ENCODE results near the gene KRT2. TPM values are rescaled to one million over a fixed set of nuclear protein-coding genes. Genes with fewer than 3 reads are reported as not detected.

Gene KRT2
- total and polyA plus RNA-seq, 10 of the 15 experiments (the other 5 are each of a cell fraction or from before 2014, with no cell fraction given) = 0.08 to 0.12 TPM; not detected in 8

DNA sequence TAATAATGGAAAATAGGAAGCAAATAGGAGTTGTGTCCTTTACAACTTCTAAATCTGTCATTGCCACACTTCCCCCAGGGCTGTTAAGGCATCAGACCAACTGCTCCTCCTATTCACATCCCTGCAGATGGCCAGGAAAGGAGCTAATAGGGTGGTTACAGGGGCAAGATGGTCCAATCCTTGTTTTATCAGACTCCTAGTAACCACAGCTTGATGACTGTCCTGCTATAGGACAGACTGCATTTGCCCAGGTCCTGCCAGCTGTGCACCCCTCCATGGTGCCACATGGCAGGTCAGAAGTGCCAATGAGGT is 10.9 kb upstream of the KRT2 start:
- in situ Hi-C loops (cut with MboI) = no loop called here
- no peak overlapping the region for H3K27ac ChIP-seq (ENCODE audit: control insufficient read depth, insufficient read depth)

More for the DNA sequence above, 10.9 kb upstream of the KRT2 start:
- FAIRE-seq (no peak), ATAC-seq (no peak), DNase-seq (ENCODE audit: low read depth, low spot score) (no peak)
- H3K27me3 ChIP-seq (replicated peaks in 1 of 2; ENCODE audit: control insufficient read depth in 2 of 2, insufficient read depth in 2 of 2, low read length in 1 of 2) = peaks cover 2 to 4% of the 10 kb centered on the region in 2 experiments; a peak in 2 of 4 replicates
- RAD21 ChIA-PET (ENCODE audit: unreplicated experiment) = no interaction called here
- intact Hi-C loops (cut with micrococcal nuclease; ENCODE audit: unreplicated experiment) = no loop called here
- TF ChIP-seq FOXM1 (IDR thresholded peaks at IDR 0.05; ENCODE audit: low read depth, low read length) = no peak
- TF ChIP-seq IKZF2 (IDR thresholded peaks at IDR 0.05) = no peak
- TF ChIP-seq SREBF2 (IDR thresholded peaks at IDR 0.05; ENCODE audit: low read length) = no peak
- no peak for TF ChIP-seq SMC3 (IDR thresholded peaks at IDR 0.05; ENCODE audit: borderline replicate concordance, low read length)
- no peak for TF ChIP-seq KLF5 (IDR thresholded peaks at IDR 0.05; ENCODE audit: partially characterized antibody)
- no peak for TF ChIP-seq TAF1 (IDR thresholded peaks at IDR 0.05; ENCODE audit: borderline replicate concordance, low read depth, low read length)
- no peak for TF ChIP-seq BACH1 (IDR thresholded peaks at IDR 0.05; ENCODE audit: borderline replicate concordance)
- TF ChIP-seq EZH2 (IDR thresholded peaks at IDR 0.05; ENCODE audit: borderline replicate concordance, control insufficient read depth, low read depth, low read length) = no peak
- TF ChIP-seq ETV6 (conservative IDR thresholded peaks at IDR 0.05 in 1 of 2, IDR thresholded peaks at IDR 0.05 in 1 of 2; ENCODE audit: borderline replicate concordance in 1 of 2, low read depth in 1 of 2) = no peak
- TF ChIP-seq, protein P1, sequence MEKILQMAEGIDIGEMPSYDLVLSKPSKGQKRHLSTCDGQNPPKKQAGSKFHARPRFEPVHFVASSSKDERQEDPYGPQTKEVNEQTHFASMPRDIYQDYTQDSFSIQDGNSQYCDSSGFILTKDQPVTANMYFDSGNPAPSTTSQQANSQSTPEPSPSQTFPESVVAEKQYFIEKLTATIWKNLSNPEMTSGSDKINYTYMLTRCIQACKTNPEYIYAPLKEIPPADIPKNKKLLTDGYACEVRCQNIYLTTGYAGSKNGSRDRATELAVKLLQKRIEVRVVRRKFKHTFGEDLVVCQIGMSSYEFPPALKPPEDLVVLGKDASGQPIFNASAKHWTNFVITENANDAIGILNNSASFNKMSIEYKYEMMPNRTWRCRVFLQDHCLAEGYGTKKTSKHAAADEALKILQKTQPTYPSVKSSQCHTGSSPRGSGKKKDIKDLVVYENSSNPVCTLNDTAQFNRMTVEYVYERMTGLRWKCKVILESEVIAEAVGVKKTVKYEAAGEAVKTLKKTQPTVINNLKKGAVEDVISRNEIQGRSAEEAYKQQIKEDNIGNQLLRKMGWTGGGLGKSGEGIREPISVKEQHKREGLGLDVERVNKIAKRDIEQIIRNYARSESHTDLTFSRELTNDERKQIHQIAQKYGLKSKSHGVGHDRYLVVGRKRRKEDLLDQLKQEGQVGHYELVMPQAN (conservative IDR thresholded peaks at IDR 0.05) = no peak
- TF ChIP-seq, protein P2, sequence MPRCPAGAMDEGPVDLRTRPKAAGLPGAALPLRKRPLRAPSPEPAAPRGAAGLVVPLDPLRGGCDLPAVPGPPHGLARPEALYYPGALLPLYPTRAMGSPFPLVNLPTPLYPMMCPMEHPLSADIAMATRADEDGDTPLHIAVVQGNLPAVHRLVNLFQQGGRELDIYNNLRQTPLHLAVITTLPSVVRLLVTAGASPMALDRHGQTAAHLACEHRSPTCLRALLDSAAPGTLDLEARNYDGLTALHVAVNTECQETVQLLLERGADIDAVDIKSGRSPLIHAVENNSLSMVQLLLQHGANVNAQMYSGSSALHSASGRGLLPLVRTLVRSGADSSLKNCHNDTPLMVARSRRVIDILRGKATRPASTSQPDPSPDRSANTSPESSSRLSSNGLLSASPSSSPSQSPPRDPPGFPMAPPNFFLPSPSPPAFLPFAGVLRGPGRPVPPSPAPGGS (IDR thresholded peaks at IDR 0.05; ENCODE audit: borderline replicate concordance, insufficient read depth, low read depth, low read length, poor library complexity, severe bottlenecking) = no peak
- TF ChIP-seq CBX5 (IDR thresholded peaks at IDR 0.05; ENCODE audit: low read depth) = no peak
- H3K4me3 ChIP-seq = no peak overlapping the region
- CTCF ChIA-PET = no interaction called here
- H3K36me3 ChIP-seq (ENCODE audit: control insufficient read depth in 2 of 2, insufficient read depth in 2 of 2, low read length in 1 of 2) = no peaks in the 10 kb centered on the region
- H3K9me3 ChIP-seq (replicated peaks; ENCODE audit: control insufficient read depth, insufficient read depth, low read length) = no peaks in the 10 kb centered on the region
- no TSS peak for BruUV-seq (replicated peaks)
- no peaks in the 10 kb centered on the region for H3K79me2 ChIP-seq (ENCODE audit: control insufficient read depth, insufficient read depth, low read length)
- POLR2A ChIA-PET = no interaction called here
- H4K20me1 ChIP-seq (ENCODE audit: control insufficient read depth, insufficient read depth) = no peaks in the 10 kb centered on the region
- H3K9ac ChIP-seq (ENCODE audit: control insufficient read depth, insufficient read depth, low read length) = no peak overlapping the region
- no peak overlapping the region for H3K4me2 ChIP-seq (ENCODE audit: control insufficient read depth, insufficient read depth)
- no peaks in the 10 kb centered on the region for H3K4me1 ChIP-seq (ENCODE audit: control insufficient read depth, insufficient read depth, low read length)
- SMC1A ChIA-PET (ENCODE audit: uncharacterized antibody, unreplicated experiment) = no interaction called here
- H2AFZ ChIP-seq (ENCODE audit: control insufficient read depth, low read depth, low read length) = no peak overlapping the region

Measured in GM12878 (cell line).